GM19468 (cell line): ENCODE results near the gene SEMA3F.
"Not testable (repeated sequence)": the region's sequence is repeated elsewhere in the genome, so short reads cannot be mapped to it uniquely, and the experiment has no call there.

Experiments
- ATAC-seq: cut with Tn5 transposase; IDR thresholded peaks from one replicate; pipeline ENCODE4 v1.9.1; 2021; ENCODE audit warnings: mild to moderate bottlenecking, moderate library complexity, moderate number of reproducible peaks; ENCODE audit not compliant: unreplicated experiment; ENCODE audit errors: extremely low read depth

The SEMA3F gene

GRCh38 chr3:50205413-50206276 lies 50.5 kb downstream of the SEMA3F start:
- ATAC-seq: no peak

DNA sequence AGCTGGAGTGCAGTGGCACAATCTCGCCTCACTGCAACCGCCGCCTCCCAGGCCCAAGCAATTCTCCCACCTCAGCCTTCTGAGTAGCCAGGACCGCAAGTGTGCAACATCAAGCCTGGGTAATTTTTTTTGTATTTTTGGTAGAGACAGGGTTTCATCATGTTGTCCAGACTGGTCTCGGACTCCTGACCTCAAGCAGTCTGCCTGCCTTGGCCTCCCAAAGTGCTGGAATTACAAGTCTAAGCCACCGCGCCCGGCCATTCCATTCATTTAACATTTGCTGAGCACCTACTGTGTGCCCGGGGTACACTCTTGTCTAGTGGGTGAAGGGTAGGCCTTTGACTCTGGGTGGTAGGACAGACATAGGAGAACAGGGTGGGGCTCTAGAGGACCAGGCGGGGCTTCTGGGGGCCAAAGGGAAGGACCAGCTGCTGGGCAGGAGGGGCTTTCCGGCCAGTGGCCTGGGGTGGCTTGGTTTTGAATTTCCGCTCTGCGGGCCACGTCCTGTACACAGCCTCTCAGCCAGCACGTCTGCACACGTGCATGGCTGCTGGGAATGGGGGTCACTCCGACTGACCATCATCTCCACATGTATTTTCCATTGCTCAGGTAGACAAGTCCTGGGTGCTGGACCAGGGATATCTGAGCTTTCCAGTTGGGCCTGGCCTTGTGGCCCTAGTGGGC lies 52.4 kb downstream of the SEMA3F start:
- no peak for ATAC-seq

GRCh38 chr3:50208677-50209344 lies 53.7 kb downstream of the SEMA3F start:
- ATAC-seq: no peak

GRCh38 chr3:50210176-50210509 lies 55.0 kb downstream of the SEMA3F start:
- no peak for ATAC-seq

DNA sequence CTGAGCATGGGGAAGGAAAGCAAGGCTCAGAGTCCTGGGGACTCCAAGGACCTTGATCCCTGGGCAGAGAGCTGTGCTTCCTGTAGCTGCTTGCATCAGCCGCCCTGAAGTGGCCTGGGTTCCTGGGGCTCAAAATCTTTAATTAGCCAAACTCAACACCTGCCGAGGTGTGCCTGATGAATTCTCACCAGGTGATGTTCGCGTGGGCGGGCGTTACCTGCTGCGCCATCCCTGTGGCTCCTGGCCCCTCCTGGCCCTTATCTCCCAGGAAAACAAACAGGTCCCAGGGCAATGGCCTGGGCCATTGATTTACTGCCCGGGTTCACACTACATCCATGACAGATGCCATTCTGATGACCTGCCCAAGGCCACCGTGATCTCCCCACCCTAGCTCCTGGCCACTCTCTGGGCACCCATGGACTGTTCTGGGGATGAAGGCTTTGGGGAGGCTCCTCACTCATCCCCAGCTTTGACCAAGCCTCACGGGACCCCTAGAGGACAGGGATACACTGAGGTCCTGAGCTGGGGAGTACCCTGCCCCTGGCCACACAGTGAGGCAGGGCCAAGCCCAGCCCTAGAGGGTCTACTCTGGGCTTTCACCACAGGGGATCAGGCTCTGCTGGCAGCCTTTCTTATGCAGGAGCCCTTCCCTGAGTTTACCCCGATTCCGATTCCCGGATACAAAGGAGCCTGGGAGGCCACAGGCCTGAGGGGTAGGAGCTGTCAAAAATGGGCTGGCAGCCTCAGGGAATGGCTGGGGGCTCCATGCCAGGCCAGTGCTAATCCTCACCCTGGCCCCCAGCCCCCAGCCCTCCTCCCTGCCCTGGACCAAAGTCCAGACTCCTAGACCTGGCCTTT lies 55.6 kb downstream of the SEMA3F start:
- no peak for ATAC-seq

- ATAC-seq: not testable (repeated sequence)
Measured at GRCh38 chr3:50211368-50211717, 56.2 kb downstream of the SEMA3F start.

GRCh38 chr3:50211930-50212329 lies 56.8 kb downstream of the SEMA3F start:
- ATAC-seq: no peak

- no peak for ATAC-seq
Measured at GRCh38 chr3:50212502-50212901, 57.4 kb downstream of the SEMA3F start.

- ATAC-seq: no peak
Measured at GRCh38 chr3:50212971-50213370, 57.8 kb downstream of the SEMA3F start.

- no peak for ATAC-seq
Measured at GRCh38 chr3:50213373-50213772, 58.2 kb downstream of the SEMA3F start.

- ATAC-seq: no peak
Measured at GRCh38 chr3:50214824-50215223, 59.7 kb downstream of the SEMA3F start.

DNA sequence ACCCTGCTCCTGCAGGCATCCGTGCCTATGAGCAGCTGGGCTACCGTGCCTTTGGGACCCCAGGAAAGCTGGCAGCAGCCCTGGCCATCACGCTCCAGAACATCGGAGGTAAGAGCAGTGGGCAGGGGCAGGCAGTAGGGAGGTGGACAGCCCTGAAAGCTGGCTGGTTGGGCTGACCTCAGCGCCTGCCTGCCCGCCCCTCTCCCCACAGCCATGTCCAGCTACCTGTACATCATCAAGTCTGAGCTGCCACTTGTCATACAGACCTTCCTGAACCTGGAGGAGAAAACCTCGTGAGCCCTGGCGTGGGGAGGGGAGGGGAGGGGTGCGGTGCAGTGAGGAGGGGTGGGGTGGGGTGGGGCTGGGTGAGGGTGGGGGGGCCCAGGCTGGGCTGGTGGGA lies 60.4 kb downstream of the SEMA3F start:
- no peak for ATAC-seq

DNA sequence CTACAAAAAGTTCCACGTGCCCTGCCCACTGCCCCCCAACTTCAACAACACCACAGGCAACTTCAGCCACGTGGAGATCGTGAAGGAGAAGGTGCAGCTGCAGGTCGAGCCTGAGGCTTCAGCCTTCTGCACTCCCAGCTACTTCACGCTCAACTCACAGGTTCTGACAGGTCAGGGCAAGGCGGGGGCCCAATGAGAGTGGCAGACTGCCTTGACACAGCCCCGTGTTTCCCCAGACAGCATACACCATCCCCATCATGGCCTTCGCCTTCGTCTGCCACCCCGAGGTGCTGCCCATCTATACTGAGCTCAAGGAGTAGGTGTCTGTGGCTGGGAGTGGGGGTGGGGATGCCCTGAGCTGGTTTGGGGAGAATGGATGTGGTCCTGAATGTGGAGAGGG lies 62.6 kb downstream of the SEMA3F start:
- no peak for ATAC-seq

GRCh38 chr3:50218448-50218847 lies 63.3 kb downstream of the SEMA3F start:
- ATAC-seq: no peak

GRCh38 chr3:50219285-50219684 lies 64.2 kb downstream of the SEMA3F start:
- no peak for ATAC-seq

DNA sequence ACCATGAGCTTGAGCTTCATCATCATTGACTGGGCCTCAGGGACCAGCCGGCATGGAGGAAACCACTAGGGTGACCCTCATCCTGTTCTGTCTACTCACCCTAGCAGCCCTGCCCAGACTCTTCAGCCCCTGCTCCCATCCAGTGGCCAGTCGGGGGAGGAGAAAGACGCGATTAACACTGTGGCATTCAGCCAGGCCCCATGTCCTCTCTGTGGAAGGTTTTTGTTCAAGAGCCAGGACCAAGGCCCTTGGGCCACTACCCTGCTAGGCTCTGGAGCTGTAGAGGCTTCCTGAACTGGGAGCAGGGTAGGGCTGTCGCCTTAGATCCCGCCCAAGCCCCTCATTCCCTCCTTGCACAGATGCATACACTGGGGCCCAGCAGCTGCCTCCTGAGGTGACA lies 65.0 kb downstream of the SEMA3F start:
- no peak for ATAC-seq

- no peak for ATAC-seq
Measured at GRCh38 chr3:50221051-50221410, 65.9 kb downstream of the SEMA3F start.

GRCh38 chr3:50221411-50222168 lies 66.5 kb downstream of the SEMA3F start:
- ATAC-seq: no peak

- no peak for ATAC-seq
Measured at GRCh38 chr3:50222169-50222528, 67.0 kb downstream of the SEMA3F start.

DNA sequence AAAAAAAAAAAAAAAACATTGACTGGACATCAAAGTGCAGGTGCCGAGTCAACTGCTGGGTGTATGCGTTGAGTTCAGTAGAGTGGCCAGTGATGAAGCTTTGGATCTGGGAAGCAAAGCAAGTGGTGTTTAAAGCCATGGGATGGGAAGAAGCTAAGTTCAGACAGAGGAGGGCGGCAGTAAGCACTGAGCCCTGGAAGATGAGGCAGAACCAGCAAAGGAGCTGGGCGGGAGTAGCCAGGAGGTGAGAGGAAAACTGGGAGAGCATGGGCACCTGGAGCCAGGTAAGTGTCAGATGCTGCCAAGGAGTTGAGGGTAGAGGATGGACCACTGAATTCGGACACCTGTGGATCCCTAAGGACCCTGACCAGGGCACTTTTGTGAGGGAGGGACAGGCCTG lies 69.5 kb downstream of the SEMA3F start:
- no peak for ATAC-seq
